Measurements from ENCODE around the gene CETP. TPM values are rescaled to one million over a fixed set of nuclear protein-coding genes. Genes with fewer than 3 reads are reported as not detected.
A peak's percentile ranks its signal among the peaks of the same experiment; 100 is the strongest.

CETP gene
- total RNA-seq, 2 donors from 2014 or later: 0.28 TPM; not detected in 1

- DNase-seq (no peak), ATAC-seq (no peak)
- intact Hi-C loops (cut with DNase I, micrococcal nuclease): loop anchor here in 1 of 2 donors (10.0 kb wide), 1 partner anchor 83 kb away; the partner anchor contains the start of gene SLC12A3
Observed at GRCh38 chr16:56948234-56948633, 13.5 kb upstream of the CETP start.

- DNase-seq (no peak), ATAC-seq (no peak)
- intact Hi-C loops (cut with DNase I, micrococcal nuclease): loop anchor here in 1 of 2 donors (5.0 kb wide), 1 partner anchor 83 kb away; the partner anchor contains the start of gene SLC12A3
Observed at GRCh38 chr16:56950051-56950450, 11.7 kb upstream of the CETP start.

GRCh38 chr16:56950455-56950854 is 11.3 kb upstream of the CETP start:
- intact Hi-C loops (cut with DNase I, micrococcal nuclease): loop anchor here in 1 of 2 donors (5.0 kb wide), 1 partner anchor 83 kb away; the partner anchor contains the start of gene SLC12A3
- DNase-seq (no peak), ATAC-seq (no peak)

- intact Hi-C loops (cut with DNase I, micrococcal nuclease): loop anchor here in 1 of 2 donors (5.0 kb wide), 1 partner anchor 84 kb away; the partner anchor contains the start of gene SLC12A3
- DNase-seq (peak; percentile 36 to 61), ATAC-seq (peak; percentile 80)
Observed at GRCh38 chr16:56950881-56951771, 10.6 kb upstream of the CETP start.

- DNase-seq (no peak), ATAC-seq (no peak)
- intact Hi-C loops (cut with DNase I, micrococcal nuclease): loop anchor here in 1 of 2 donors (5.0 kb wide), 1 partner anchor 86 kb away; the partner anchor contains the start of gene SLC12A3
Observed at GRCh38 chr16:56953006-56953405, 8.7 kb upstream of the CETP start.

GRCh38 chr16:56956076-56956475 is 5.7 kb upstream of the CETP start:
- intact Hi-C loops (cut with DNase I, micrococcal nuclease): no loop called here
- DNase-seq: no peak
- no peak for ATAC-seq

GRCh38 chr16:56956756-56957155 is 5.0 kb upstream of the CETP start:
- intact Hi-C loops (cut with DNase I, micrococcal nuclease): no loop called here
- DNase-seq (no peak), ATAC-seq (no peak)

- no peak for DNase-seq
- intact Hi-C loops (cut with DNase I, micrococcal nuclease): no loop called here
- no peak for ATAC-seq
Observed at GRCh38 chr16:56960681-56961281, 969 bp upstream of the CETP start.

GRCh38 chr16:56961386-56961785 is 364 bp upstream of the CETP start:
- DNase-seq (no peak), ATAC-seq (no peak)
- intact Hi-C loops (cut with DNase I, micrococcal nuclease): no loop called here

GRCh38 chr16:56964243-56965148 is 2.7 kb downstream of the CETP start:
- intact Hi-C loops (cut with DNase I, micrococcal nuclease): no loop called here
- DNase-seq (peak; percentile 88 to 100), ATAC-seq (peak; percentile 91)

GRCh38 chr16:56965149-56966092 is 3.7 kb downstream of the CETP start:
- DNase-seq: no peak
- no peak for ATAC-seq

GRCh38 chr16:56966093-56966475 is 4.3 kb downstream of the CETP start:
- DNase-seq (no peak), ATAC-seq (no peak)
- intact Hi-C loops (cut with DNase I, micrococcal nuclease): no loop called here

More at GRCh38 chr16:56965149-56966092, 3.7 kb downstream of the CETP start:
- intact Hi-C loops (cut with DNase I, micrococcal nuclease): no loop called here

GRCh38 chr16:56967733-56968132 is 6.0 kb downstream of the CETP start:
- intact Hi-C loops (cut with DNase I, micrococcal nuclease): no loop called here
- no peak for DNase-seq
- ATAC-seq: no peak

GRCh38 chr16:56969769-56970168 is 8.0 kb downstream of the CETP start:
- intact Hi-C loops (cut with DNase I, micrococcal nuclease): no loop called here
- DNase-seq (no peak), ATAC-seq (no peak)

GRCh38 chr16:56970934-56971767 is 9.4 kb downstream of the CETP start:
- intact Hi-C loops (cut with DNase I, micrococcal nuclease): no loop called here
- ATAC-seq (no peak), DNase-seq (no peak)

GRCh38 chr16:56971768-56972043 is 10.0 kb downstream of the CETP start:
- DNase-seq: no peak
- ATAC-seq: no peak
- intact Hi-C loops (cut with DNase I, micrococcal nuclease): no loop called here
